Coronary artery (tissue), 2 donors: ENCODE data around the gene OPRL1.

Experiments
- DNase-seq: peaks from one replicate; pipeline ENCODE4 v3.0.0-alpha.2; 2017; ENCODE audit warnings: low spot score
- H3K27ac ChIP-seq, 2 donors: fragments of 200-600 bp; sonication (generic); one replicate each; pipeline ENCODE4 v1.5.1; 2016 to 2019
- H3K4me3 ChIP-seq: fragments of 200-600 bp; sonication (generic); 2 replicates; pipeline ENCODE4 v1.5.1; 2016; ENCODE audit warnings: mild to moderate bottlenecking, moderate library complexity
- TF ChIP-seq, protein P1 (sequence below): fragments of 200-600 bp; sonication (generic); IDR thresholded peaks from one replicate; pipeline ENCODE4 v1.5.1; 2019; ENCODE audit warnings: antibody characterized with exemption

OPRL1 gene

DNA sequence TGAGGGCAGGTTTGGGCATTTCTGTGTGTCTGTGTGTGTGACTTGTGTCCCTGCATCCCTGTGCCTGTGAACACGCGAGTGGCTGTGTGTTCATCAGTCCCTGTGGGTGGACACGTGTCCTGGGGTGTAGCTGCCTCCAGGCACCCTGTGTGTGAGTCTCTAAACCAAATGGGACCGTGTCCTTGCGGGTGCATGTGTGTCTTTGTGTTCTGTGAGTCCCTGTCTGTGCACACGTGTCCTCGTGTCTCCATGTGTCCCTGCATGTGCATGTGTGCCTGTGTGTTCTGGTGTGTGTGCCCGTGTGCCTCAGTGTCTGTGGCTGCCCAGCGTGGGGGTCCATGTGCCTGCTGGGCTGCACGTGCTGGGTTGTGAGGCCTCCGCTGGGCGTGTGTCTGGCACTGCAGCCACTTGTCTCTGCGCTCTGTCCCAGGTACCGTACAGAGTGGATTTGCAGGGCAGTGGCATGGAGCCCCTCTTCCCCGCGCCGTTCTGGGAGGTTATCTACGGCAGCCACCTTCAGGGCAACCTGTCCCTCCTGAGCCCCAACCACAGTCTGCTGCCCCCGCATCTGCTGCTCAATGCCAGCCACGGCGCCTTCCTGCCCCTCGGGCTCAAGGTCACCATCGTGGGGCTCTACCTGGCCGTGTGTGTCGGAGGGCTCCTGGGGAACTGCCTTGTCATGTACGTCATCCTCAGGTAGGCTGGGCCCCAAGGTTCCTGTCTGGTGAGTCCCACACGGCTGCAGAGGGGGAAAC, 12.6 kb downstream of the OPRL1 start:
- Histone ChIP-seq H3K4me3 (no peak overlapping the region), H3K27ac (no peak overlapping the region)
- DNase-seq: no peak
- TF ChIP-seq, protein P1, sequence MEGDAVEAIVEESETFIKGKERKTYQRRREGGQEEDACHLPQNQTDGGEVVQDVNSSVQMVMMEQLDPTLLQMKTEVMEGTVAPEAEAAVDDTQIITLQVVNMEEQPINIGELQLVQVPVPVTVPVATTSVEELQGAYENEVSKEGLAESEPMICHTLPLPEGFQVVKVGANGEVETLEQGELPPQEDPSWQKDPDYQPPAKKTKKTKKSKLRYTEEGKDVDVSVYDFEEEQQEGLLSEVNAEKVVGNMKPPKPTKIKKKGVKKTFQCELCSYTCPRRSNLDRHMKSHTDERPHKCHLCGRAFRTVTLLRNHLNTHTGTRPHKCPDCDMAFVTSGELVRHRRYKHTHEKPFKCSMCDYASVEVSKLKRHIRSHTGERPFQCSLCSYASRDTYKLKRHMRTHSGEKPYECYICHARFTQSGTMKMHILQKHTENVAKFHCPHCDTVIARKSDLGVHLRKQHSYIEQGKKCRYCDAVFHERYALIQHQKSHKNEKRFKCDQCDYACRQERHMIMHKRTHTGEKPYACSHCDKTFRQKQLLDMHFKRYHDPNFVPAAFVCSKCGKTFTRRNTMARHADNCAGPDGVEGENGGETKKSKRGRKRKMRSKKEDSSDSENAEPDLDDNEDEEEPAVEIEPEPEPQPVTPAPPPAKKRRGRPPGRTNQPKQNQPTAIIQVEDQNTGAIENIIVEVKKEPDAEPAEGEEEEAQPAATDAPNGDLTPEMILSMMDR: no peak

DNA sequence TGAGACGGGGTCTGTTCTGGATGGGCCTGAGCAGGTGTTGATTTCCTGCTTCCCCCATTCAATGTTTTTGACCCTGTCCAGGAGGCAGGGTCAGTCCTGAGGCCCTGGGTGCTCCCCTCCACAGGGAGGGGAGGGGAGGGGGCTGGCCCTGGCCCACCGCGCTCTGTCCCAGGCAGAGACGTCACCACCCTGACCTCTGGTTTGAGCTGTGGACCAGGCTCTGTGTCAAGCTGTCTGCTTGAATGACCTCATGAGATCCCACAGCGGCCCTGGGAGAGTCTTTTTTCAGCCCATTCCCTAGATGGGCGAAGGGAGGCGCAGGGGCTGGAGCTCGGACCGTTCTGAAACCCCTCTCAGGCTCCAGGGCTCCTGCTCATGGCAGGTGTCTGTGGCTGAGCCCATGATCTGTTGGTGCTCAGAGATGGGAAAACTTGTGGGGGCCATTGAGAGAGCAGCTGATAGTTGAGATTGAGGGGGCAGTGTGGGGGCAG, 13.2 kb downstream of the OPRL1 start:
- Histone ChIP-seq H3K27ac (no peak overlapping the region), H3K4me3 (no peak overlapping the region)
- no peak for DNase-seq
- TF ChIP-seq, protein P1: no peak

DNA sequence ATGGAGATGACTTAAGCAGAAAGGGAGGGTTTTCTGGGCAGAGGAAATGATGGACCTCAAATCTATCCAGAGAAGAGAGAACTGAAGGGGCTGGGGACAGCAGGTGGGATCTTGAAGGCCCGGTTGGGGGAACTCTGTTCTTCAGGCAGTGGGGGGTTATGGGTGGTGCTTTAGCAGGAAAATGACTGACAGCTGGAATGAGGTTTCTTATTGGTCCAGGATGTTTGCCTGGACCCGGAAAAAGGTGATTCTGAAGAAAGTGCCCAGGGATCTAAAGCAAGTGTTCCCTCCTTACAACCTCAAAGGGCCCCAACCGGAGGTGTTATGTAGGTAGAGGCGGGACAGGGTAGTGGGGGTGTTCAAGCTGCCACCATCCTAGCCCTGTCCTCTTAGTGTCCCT, 15.6 kb downstream of the OPRL1 start:
- Histone ChIP-seq H3K4me3 (no peak overlapping the region), H3K27ac (no peak overlapping the region)
- TF ChIP-seq, protein P1: no peak
- DNase-seq: no peak

DNA sequence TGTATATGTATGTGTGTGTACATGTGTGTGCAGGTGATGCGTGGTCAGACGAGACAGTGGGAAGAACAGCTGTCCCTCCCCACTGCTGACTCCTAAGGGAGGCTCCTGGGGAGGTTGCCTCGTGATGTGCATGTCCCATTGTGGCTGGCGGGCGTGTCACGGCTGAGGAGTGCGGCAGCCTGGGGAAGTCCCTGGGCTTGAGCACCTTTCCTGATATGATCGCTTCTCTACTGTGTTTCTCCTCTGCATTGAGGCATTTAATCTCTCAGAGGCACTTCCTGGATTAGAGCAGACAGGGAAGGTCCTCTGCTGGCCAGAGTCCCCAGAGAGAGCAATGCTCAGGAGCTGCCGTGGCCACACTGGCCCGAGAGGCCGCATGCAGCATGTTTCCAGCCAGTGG, 16.0 kb downstream of the OPRL1 start:
- no peak overlapping the region for H3K27ac ChIP-seq
- DNase-seq: no peak
- no peak overlapping the region for H3K4me3 ChIP-seq
- TF ChIP-seq, protein P1: no peak

DNA sequence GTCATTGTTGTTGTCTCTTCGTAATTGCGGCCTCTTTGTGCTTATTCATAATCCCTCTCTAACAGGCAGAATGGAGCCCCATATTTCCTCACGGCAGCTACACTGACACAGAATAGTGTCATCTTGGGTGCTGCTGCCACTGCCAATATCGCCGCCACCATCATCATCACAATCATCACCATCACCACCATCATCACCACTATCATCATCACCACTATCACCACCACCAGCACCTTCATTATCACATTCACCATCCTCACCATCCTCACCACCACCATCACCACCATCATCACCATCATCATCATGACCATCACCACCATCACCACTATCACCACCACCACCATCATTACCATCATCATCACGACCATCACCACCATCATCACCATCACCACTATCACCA, 16.7 kb downstream of the OPRL1 start:
- DNase-seq: no peak
- Histone ChIP-seq H3K4me3 (no peak overlapping the region), H3K27ac (no peak overlapping the region)
- TF ChIP-seq, protein P1: no peak

DNA sequence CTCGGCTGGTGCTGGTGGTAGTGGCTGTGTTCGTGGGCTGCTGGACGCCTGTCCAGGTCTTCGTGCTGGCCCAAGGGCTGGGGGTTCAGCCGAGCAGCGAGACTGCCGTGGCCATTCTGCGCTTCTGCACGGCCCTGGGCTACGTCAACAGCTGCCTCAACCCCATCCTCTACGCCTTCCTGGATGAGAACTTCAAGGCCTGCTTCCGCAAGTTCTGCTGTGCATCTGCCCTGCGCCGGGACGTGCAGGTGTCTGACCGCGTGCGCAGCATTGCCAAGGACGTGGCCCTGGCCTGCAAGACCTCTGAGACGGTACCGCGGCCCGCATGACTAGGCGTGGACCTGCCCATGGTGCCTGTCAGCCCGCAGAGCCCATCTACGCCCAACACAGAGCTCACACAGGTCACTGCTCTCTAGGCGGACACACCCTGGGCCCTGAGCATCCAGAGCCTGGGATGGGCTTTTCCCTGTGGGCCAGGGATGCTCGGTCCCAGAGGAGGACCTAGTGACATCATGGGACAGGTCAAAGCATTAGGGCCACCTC, 18.7 kb downstream of the OPRL1 start:
- Histone ChIP-seq H3K27ac (no peak overlapping the region), H3K4me3 (no peak overlapping the region)
- DNase-seq: no peak
- TF ChIP-seq, protein P1: no peak
